ENCODE data around the gene TSN. TPM values are rescaled to one million over a fixed set of nuclear protein-coding genes. Genes with fewer than 3 reads are reported as not detected.
"Not testable (repeated sequence)": the region's sequence is repeated elsewhere in the genome, so short reads cannot be mapped to it uniquely, and the experiment has no call there.

TSN gene
- total and polyA plus RNA-seq, 8 donors: 10.9 to 30.3 (median 23.4) TPM

- FAIRE-seq (no peak), ATAC-seq (no peak), DNase-seq (no peak)
- H3K36me3 ChIP-seq: no peaks in the 10 kb centered on the region
- 55 to 59% methylated on average over 2 of the region's 2 CpGs for WGBS, 2 donors
- no peaks in the 10 kb centered on the region for H3K27me3 ChIP-seq
- H3K27ac ChIP-seq: no peak overlapping the region
- no peaks in the 10 kb centered on the region for H3K9me3 ChIP-seq
- intact Hi-C loops (cut with DNase I): no loop called here
- no peak for TF ChIP-seq CTCF (IDR thresholded peaks at IDR 0.05)
- H3K4me1 ChIP-seq: no peaks in the 10 kb centered on the region
- no peak overlapping the region for H3K4me3 ChIP-seq
Observed at GRCh38 chr2:121803503-121803902, 48.1 kb downstream of the TSN start.

GRCh38 chr2:121804340-121804739, 48.9 kb downstream of the TSN start:
- no peak for TF ChIP-seq CTCF (IDR thresholded peaks at IDR 0.05)
- no peak for ATAC-seq
- H3K27ac ChIP-seq: no peak overlapping the region
- intact Hi-C loops (cut with DNase I): no loop called here
- no peaks in the 10 kb centered on the region for H3K4me1 ChIP-seq
- H3K27me3 ChIP-seq: no peaks in the 10 kb centered on the region
- 15 to 23% methylated on average over 5 of the region's 5 CpGs for WGBS, 2 donors
- H3K36me3 ChIP-seq: no peaks in the 10 kb centered on the region
- no peak overlapping the region for H3K4me3 ChIP-seq
- no peaks in the 10 kb centered on the region for H3K9me3 ChIP-seq
- FAIRE-seq: no peak
- DNase-seq: no peak

- ATAC-seq (no peak), FAIRE-seq (no peak), DNase-seq (no peak)
- Histone ChIP-seq H3K9me3 (no peaks in the 10 kb centered on the region), H3K36me3 (no peaks in the 10 kb centered on the region), H3K4me1 (no peaks in the 10 kb centered on the region), H3K4me3 (no peak overlapping the region), H3K27me3 (no peaks in the 10 kb centered on the region), H3K27ac (no peak overlapping the region)
- intact Hi-C loops (cut with DNase I): no loop called here
- no peak for TF ChIP-seq CTCF (IDR thresholded peaks at IDR 0.05)
- 29 to 36% methylated on average over 3 of the region's 3 CpGs for WGBS, 2 donors
Observed at GRCh38 chr2:121804997-121805765, 49.7 kb downstream of the TSN start.

GRCh38 chr2:121805766-121806143, 50.3 kb downstream of the TSN start:
- Histone ChIP-seq H3K27me3 (no peaks in the 10 kb centered on the region), H3K36me3 (no peaks in the 10 kb centered on the region), H3K9me3 (no peaks in the 10 kb centered on the region), H3K4me1 (no peaks in the 10 kb centered on the region), H3K4me3 (no peak overlapping the region), H3K27ac (no peak overlapping the region)
- TF ChIP-seq CTCF (IDR thresholded peaks at IDR 0.05): no peak
- intact Hi-C loops (cut with DNase I): no loop called here
- ATAC-seq (no peak), DNase-seq (no peak), FAIRE-seq (no peak)
- 32 to 42% methylated on average over 7 of the region's 7 CpGs for WGBS, 2 donors

- H3K9me3 ChIP-seq; ATAC-seq; H3K36me3 ChIP-seq; H3K4me3 ChIP-seq; intact Hi-C loops (cut with DNase I); H3K4me1 ChIP-seq; H3K27ac ChIP-seq; DNase-seq; FAIRE-seq; H3K27me3 ChIP-seq: not testable (repeated sequence)
- 76 to 85% methylated on average over 8 of the region's 8 CpGs for WGBS, 2 donors
Observed at GRCh38 chr2:121807771-121808170, 52.3 kb downstream of the TSN start.
